Osteocyte (in vitro differentiated cells): ENCODE data around the gene TNFSF9. TPM values are rescaled to one million over a fixed set of nuclear protein-coding genes. Genes with fewer than 3 reads are reported as not detected.

ENCODE experiments used
- total RNA-seq: library from RNA; stranded (reverse); gene quantifications from 2 replicates; pipeline ENCODE4 v1.2.1, GENCODE V29; 2021

TNFSF9 gene
- total RNA-seq, 1 donor from 2014 or later: 1.5 TPM

Other genes starting within 250 kb of the TNFSF9 start
- not detected in 2 replicates for gene ACER1, start 197.4 kb upstream of the TNFSF9 start, total RNA-seq
- gene CLPP, start 169.5 kb upstream of the TNFSF9 start, total RNA-seq: 77.6 and 79.6 TPM in 2 replicates
- 63.0 TPM in 2 replicates for gene ALKBH7, start 158.2 kb upstream of the TNFSF9 start, total RNA-seq
- 3.2 and 3.5 TPM in 2 replicates for gene PSPN, start 155.1 kb upstream of the TNFSF9 start, total RNA-seq
- gene GTF2F1, start 137.9 kb upstream of the TNFSF9 start, total RNA-seq: 62.0 and 65.8 TPM in 2 replicates
- gene KHSRP, start 106.2 kb upstream of the TNFSF9 start, total RNA-seq: 240 and 241 TPM in 2 replicates
- gene SLC25A41, start 97.3 kb upstream of the TNFSF9 start, total RNA-seq: 0.27 TPM in 1 of 2 replicates, not detected in the other
- 50.8 and 51.6 TPM in 2 replicates for gene SLC25A23, start 71.2 kb upstream of the TNFSF9 start, total RNA-seq
- not detected in 2 replicates for gene CRB3, start 66.8 kb upstream of the TNFSF9 start, total RNA-seq
- not detected in 2 replicates for gene DENND1C, start 49.2 kb upstream of the TNFSF9 start, total RNA-seq
- gene TUBB4A, start 28.7 kb upstream of the TNFSF9 start, total RNA-seq: not detected in 2 replicates
- 0.42 and 0.54 TPM in 2 replicates for gene CD70, start 60.1 kb downstream of the TNFSF9 start, total RNA-seq
- gene TNFSF14, start 139.1 kb downstream of the TNFSF9 start, total RNA-seq: not detected in 2 replicates
- 0.56 TPM in 1 of 2 replicates, not detected in the other for gene C3, start 189.6 kb downstream of the TNFSF9 start, total RNA-seq
- 45.4 and 51.5 TPM in 2 replicates for gene GPR108, start 206.6 kb downstream of the TNFSF9 start, total RNA-seq
- gene TRIP10, start 208.7 kb downstream of the TNFSF9 start, total RNA-seq: 51.1 and 53.8 TPM in 2 replicates
- not detected in 2 replicates for gene SH2D3A, start 236.4 kb downstream of the TNFSF9 start, total RNA-seq
- not detected in 2 replicates for gene VAV1, start 241.7 kb downstream of the TNFSF9 start, total RNA-seq